Activated naive CD4-positive, alpha-beta T cell treated with anti-CD3 and anti-CD28 coated beads, Interleukin-2, amount 50 U/mL, for 72 hours (primary cell): ENCODE data around the gene UNC13A. TPM values are rescaled to one million over a fixed set of nuclear protein-coding genes. Genes with fewer than 3 reads are reported as not detected.

Experiments
- ATAC-seq, 2 donors: fragments of 150-1000 bp; cut with Tn5 transposase; 2 replicates each; pipeline ENCODE4 v1.10.0; 2021; ENCODE audit warnings: mild to moderate bottlenecking in 2 of 2, moderate library complexity in 2 of 2
- DNase-seq, 2 donors: peaks; one replicate each; pipeline ENCODE4 v3.0.0; 2021 to 2022; ENCODE audit warnings: low spot score in 2 of 2
- H3K27ac Mint-ChIP-seq, 2 donors: one replicate each; pipeline ENCODE4 v1.8.0; 2022; ENCODE audit warnings: mild to moderate bottlenecking in 2 of 2, mixed read lengths in 2 of 2
- H3K36me3 Mint-ChIP-seq, 2 donors: one replicate each; pipeline ENCODE4 v1.8.0; 2022; ENCODE audit warnings: mixed read lengths in 2 of 2
- H3K9me3 Mint-ChIP-seq, 2 donors: one replicate each; pipeline ENCODE4 v1.8.0; 2022; ENCODE audit warnings: mixed read lengths in 2 of 2
- total RNA-seq, 2 donors: library from RNA; stranded (reverse); gene quantifications; one replicate each; pipeline ENCODE4 v1.2.3, GENCODE V29; 2022

UNC13A gene
- total RNA-seq, 2 donors from 2014 or later: 0.04 to 0.20 TPM

- H3K9me3 Mint-ChIP-seq: no peaks in the 10 kb centered on the region
- DNase-seq: peak; percentile 74 to 79
- peak within 1 kb of the TSS; percentile 81 to 96 for H3K27ac Mint-ChIP-seq
- peaks cover 5 to 9% of the 10 kb centered on the region in 2 donors for H3K36me3 Mint-ChIP-seq
- peak; percentile 79 to 84 for ATAC-seq
These were observed 31.0 kb upstream of the UNC13A start, which contains the start of gene MAP1S for GRCh38 chr19:17718947-17719711. MAP1S (plus strand) TSS chr19:17719480; CDS start chr19:17719503, 23 bp downstream.

- ATAC-seq (peak; percentile 75 to 77), DNase-seq (peak in 1 of 2 donors; percentile 21)
- Mint-ChIP-seq H3K36me3 (peaks cover 5 to 9% of the 10 kb centered on the region in 2 donors), H3K27ac (peak overlapping the region; percentile 81 to 95), H3K9me3 (no peaks in the 10 kb centered on the region)
These were observed 30.4 kb upstream of the UNC13A start for GRCh38 chr19:17718550-17718946.

GRCh38 chr19:17716309-17716929 lies 28.3 kb upstream of the UNC13A start:
- H3K36me3 Mint-ChIP-seq: peaks cover 5 to 9% of the 10 kb centered on the region in 2 donors
- H3K9me3 Mint-ChIP-seq: no peaks in the 10 kb centered on the region
- no peak overlapping the region for H3K27ac Mint-ChIP-seq
- ATAC-seq (no peak), DNase-seq (no peak)

GRCh38 chr19:17711851-17712250 lies 23.7 kb upstream of the UNC13A start:
- Mint-ChIP-seq H3K27ac (no peak overlapping the region), H3K9me3 (no peaks in the 10 kb centered on the region), H3K36me3 (no peaks in the 10 kb centered on the region)
- DNase-seq (no peak), ATAC-seq (no peak)

- Mint-ChIP-seq H3K9me3 (no peaks in the 10 kb centered on the region), H3K27ac (peak overlapping the region in 1 of 2 donors; percentile 46), H3K36me3 (no peaks in the 10 kb centered on the region)
- DNase-seq (no peak), ATAC-seq (no peak)
These were observed 18.6 kb upstream of the UNC13A start for GRCh38 chr19:17706750-17707181.

GRCh38 chr19:17703824-17704463 lies 15.8 kb upstream of the UNC13A start:
- Mint-ChIP-seq H3K9me3 (no peaks in the 10 kb centered on the region), H3K36me3 (no peaks in the 10 kb centered on the region), H3K27ac (no peak overlapping the region)
- DNase-seq (peak; percentile 70 to 83), ATAC-seq (peak; percentile 94 to 96)

GRCh38 chr19:17695198-17695597 lies 7.0 kb upstream of the UNC13A start:
- no peak for ATAC-seq
- DNase-seq: no peak
- Mint-ChIP-seq H3K9me3 (no peaks in the 10 kb centered on the region), H3K36me3 (no peaks in the 10 kb centered on the region), H3K27ac (no peak overlapping the region)

GRCh38 chr19:17692566-17692965 lies 4.4 kb upstream of the UNC13A start:
- DNase-seq (no peak), ATAC-seq (no peak)
- Mint-ChIP-seq H3K9me3 (peaks cover 4 to 5% of the 10 kb centered on the region in 2 donors), H3K36me3 (peaks cover 0 to 9% of the 10 kb centered on the region in 2 donors), H3K27ac (no peak overlapping the region)

GRCh38 chr19:17688853-17689595 lies 870 bp upstream of the UNC13A start:
- Mint-ChIP-seq H3K27ac (no peak overlapping the region), H3K36me3 (peaks cover 0 to 12% of the 10 kb centered on the region in 2 donors), H3K9me3 (peaks cover 4 to 5% of the 10 kb centered on the region in 2 donors)
- ATAC-seq (no peak), DNase-seq (no peak)

GRCh38 chr19:17687141-17687856 lies 855 bp downstream of the UNC13A start:
- H3K36me3 Mint-ChIP-seq: peaks cover 0 to 12% of the 10 kb centered on the region in 2 donors
- peaks cover 4 to 5% of the 10 kb centered on the region in 2 donors for H3K9me3 Mint-ChIP-seq
- DNase-seq (no peak), ATAC-seq (peak in 1 of 2 donors; percentile 16)
- no peak overlapping the region for H3K27ac Mint-ChIP-seq

GRCh38 chr19:17686592-17687024 lies 1.5 kb downstream of the UNC13A start:
- H3K36me3 Mint-ChIP-seq: peaks cover 0 to 12% of the 10 kb centered on the region in 2 donors
- DNase-seq: no peak
- peaks cover 4 to 5% of the 10 kb centered on the region in 2 donors for H3K9me3 Mint-ChIP-seq
- ATAC-seq: no peak
- H3K27ac Mint-ChIP-seq: no peak overlapping the region

GRCh38 chr19:17686023-17686521 lies 2.1 kb downstream of the UNC13A start:
- no peak for DNase-seq
- peaks cover 0 to 12% of the 10 kb centered on the region in 2 donors for H3K36me3 Mint-ChIP-seq
- peaks cover 4 to 5% of the 10 kb centered on the region in 2 donors for H3K9me3 Mint-ChIP-seq
- H3K27ac Mint-ChIP-seq: no peak overlapping the region
- ATAC-seq: no peak

- Mint-ChIP-seq H3K36me3 (peaks cover 0 to 12% of the 10 kb centered on the region in 2 donors), H3K27ac (no peak overlapping the region), H3K9me3 (peaks cover 4 to 5% of the 10 kb centered on the region in 2 donors)
- DNase-seq (no peak), ATAC-seq (no peak)
These were observed 2.6 kb downstream of the UNC13A start for GRCh38 chr19:17685451-17686022.

GRCh38 chr19:17684256-17684655 lies 3.9 kb downstream of the UNC13A start:
- H3K36me3 Mint-ChIP-seq: peaks cover 0 to 12% of the 10 kb centered on the region in 2 donors
- DNase-seq (no peak), ATAC-seq (no peak)
- H3K9me3 Mint-ChIP-seq: peaks cover 4 to 5% of the 10 kb centered on the region in 2 donors
- no peak overlapping the region for H3K27ac Mint-ChIP-seq

- ATAC-seq: no peak
- no peak overlapping the region for H3K27ac Mint-ChIP-seq
- H3K36me3 Mint-ChIP-seq: peaks cover 0 to 6% of the 10 kb centered on the region in 2 donors
- DNase-seq: no peak
- no peaks in the 10 kb centered on the region for H3K9me3 Mint-ChIP-seq
These were observed 5.1 kb downstream of the UNC13A start for GRCh38 chr19:17683078-17683477.
